SKM-1 treated with dmso at 0.1 percent for 144 hours (cell line): Measurements from ENCODE around the gene ERG28.
"Not testable (repeated sequence)": the region's sequence is repeated elsewhere in the genome, so short reads cannot be mapped to it uniquely, and the experiment has no call there.

ENCODE experiments used
- DNase-seq: peaks from one replicate; lab custom pipeline; 2025; ENCODE audit not compliant: unreplicated experiment; lab: John Stamatoyannopoulos, UW

Gene ERG28

GRCh38 chr14:75660630-75661498 lies at the start of gene ERG28, which contains the start of gene TTLL5:
TSS of gene ERG28 (minus strand) at chr14:75660876. CDS start at chr14:75657502, 3,374 bp downstream.
TSS of gene TTLL5 (plus strand) at chr14:75661246. CDS start at chr14:75663150, 1,904 bp downstream.
- peak; percentile 87 for DNase-seq

DNA sequence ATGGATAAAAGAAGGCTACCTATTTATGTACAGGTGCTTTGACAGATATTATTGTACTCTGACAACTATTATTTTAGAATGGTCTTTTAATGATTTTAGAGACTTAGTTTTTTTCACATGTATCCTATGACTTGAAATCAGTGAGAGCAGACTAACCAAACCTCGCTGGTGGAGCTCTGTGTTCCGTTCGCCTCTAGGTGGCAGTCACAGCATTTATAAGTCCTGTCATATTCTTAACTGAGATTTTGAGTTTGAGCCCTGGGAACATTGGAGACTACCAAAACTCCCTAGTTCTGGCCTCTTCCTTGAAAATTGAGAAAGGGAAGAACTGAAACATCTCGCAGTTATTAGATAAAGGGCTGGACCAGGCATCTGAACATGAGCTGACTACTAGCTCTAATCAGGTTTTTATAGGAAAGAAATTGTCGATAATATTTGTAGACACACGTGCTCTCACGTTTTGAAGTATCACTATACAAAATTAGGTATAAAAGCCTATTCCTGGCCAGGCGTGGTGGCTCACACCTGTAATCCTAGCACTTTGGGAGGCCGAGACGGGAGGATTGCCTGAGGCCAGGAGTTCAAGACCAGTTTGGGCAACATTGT lies 48.6 kb upstream of the ERG28 start:
- DNase-seq, result peak; percentile 35

DNA sequence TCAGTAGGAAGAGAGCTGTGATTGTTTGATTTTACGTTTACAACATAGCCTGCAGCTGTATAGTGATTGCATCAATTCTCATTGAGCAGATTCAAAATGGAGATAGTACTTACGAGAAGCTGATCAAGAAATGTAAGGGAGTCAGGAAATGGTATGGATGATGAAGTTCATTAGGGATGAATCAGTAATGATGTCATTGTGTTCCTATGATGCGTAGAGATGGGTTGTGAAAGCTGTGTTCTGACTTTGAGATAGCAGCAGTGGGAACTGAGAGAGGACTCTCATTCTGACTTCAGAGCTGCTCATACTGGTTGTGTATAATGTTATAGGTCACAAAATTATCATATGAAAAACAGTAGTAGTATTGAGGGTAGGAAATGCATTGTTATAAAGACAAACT lies 44.3 kb upstream of the ERG28 start:
- DNase-seq, result no peak

GRCh38 chr14:75703467-75703866 lies 42.8 kb upstream of the ERG28 start:
- no peak for DNase-seq

GRCh38 chr14:75702616-75703261 lies 42.1 kb upstream of the ERG28 start:
- no peak for DNase-seq

DNA sequence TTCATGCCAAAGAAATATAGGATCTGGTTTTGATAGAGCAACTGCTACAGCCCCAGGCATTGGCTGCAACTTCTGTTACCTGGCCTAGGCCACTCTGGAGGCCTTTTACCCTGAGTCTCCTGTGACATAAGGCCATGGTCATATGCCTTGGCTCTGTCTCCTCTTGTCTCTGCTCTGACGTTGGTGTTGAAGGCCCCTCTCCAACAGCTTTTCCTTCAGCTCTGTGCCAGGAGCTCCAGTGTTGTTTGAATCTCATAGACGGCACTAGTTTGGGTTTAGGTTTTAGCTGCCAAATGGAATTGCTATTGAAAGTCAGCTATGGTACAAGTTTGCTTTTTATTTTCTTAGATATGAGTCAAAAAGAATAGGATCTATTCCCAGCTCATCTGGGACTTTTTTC lies 41.4 kb upstream of the ERG28 start:
- no peak for DNase-seq

GRCh38 chr14:75700295-75700694 lies 39.6 kb upstream of the ERG28 start:
- DNase-seq, result no peak

DNA sequence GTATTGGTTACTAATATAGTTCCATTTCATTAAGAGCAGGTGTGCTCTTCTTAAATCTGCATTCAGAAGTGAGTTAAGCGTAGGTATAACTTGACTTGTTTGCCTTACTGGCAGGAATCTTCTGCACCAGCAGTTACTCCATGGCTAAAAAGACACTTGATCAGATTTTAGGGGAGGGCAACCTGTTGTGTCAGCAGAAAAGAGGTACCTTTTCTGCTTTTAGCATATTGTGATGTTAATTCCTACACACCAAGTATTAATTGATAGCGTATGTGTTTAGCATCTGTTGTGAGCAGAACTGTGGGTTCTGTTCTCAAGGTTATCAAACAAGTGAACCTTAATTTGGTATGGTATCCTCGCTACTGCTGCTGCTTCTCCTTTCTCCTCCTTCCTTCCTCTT lies 38.7 kb upstream of the ERG28 start:
- no peak for DNase-seq

DNA sequence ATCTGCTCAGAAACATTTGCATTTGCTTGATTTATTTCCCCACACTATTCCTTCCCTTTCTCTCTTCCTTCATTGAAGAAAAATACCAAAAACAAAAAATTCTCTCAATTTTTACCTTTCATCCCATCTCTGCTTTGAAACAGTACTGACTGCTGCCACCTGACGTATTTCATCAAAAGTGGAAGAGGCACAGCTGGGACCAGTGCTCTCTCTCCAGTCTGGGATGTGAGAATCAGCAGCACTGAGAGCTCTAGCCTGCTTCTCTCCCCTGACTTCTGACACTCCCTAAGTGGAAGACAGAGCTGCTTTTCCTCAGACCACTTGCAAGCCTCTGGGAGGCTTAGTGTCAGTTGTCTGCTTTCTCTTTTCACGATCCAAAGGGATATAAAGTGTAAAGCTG lies 37.2 kb upstream of the ERG28 start:
- DNase-seq, result no peak

DNA sequence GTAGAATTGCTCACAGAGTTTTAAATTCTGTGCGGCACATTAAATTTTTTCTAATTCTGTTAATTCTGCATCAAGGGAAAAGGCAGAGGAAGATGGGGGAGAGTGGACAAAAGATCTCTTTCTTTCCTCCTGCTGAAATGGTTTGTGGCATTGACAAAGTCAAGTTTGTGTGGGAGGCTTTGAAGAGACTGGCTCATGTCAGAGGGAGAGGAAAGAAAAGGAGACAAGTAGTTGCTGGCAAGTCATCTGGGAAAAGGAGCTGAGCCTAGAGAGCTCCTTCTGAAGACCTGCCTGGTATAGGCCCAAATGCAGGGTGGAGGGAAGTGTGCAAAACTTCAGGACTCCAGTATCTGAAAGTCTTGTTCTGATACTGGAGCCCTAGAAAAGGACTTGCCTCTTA lies 36.7 kb upstream of the ERG28 start:
- no peak for DNase-seq

DNA sequence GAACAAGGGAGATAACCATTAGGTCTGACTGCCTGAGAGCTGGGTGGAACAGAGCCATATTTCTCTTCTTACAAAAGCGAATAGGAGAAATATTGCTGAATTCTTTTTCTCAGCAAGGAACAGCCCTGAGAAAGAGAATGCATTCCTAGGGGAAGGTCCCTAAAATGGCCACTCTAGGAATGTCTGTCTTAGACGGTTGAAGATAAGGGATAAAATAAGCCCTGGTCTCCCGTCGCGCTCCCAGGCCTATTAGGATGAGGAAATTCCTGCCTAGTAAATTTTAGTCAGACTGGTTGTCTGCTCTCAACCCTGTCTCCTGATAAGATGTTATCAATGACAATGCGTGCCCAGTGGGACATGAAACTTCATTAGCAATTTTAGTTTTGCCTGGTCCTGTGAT lies 34.3 kb upstream of the ERG28 start:
- DNase-seq, result not testable (repeated sequence)

- DNase-seq, result no peak
These were observed 29.3 kb upstream of the ERG28 start for GRCh38 chr14:75690010-75690409.

DNA sequence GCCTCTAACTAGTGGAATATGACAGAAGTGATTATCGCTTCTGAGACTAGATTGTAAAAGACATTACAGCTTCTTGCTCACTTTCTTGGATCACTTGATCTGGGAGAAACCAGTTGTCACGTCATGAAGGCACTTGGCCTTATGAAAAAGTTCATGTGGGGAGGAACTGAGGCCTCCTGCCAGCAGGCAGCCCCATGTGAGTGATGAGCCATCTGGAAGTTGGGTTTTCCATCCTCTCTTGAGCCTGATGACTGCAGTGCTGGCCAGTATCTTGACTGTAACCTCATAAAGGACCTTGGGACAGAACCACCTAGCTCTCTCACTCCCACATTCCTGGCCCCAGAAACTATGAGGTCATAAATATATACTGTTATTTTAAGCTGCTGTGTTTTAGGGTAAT lies 28.3 kb upstream of the ERG28 start:
- no peak for DNase-seq

- DNase-seq, result no peak
These were observed 25.2 kb upstream of the ERG28 start for GRCh38 chr14:75685910-75686309.

DNA sequence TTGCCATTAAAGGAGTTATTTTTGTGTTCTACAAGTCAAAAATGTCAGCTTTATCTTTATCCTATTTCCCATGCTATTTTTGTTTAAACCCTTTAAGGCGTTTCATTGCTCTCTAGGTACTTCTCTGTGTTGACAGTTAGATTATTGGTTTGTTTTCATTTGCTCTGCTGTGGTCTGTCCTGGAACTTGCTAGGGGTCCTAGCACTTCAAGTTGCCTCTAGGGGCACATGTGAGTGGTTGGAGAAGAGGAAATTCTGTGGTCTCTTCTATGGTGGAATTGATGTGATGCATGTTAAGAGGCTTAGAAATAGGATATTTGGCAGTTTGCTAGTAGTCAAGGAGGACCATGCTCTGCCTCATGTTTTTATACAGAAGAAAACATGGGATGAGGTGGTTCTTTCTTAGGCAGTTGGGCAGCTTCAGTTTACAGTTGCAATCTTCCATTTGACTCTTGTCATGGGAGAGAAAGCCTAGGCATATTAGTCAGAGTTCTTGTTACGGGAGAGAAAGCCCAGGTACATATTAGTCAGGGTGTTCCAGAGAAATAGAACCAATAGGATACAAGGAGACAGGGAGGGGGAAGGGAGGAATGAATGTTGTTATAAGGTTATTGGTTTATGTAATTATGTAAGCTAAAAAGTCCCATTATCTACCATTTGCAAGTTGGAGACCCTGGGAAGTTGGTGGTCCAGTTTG lies 14.7 kb upstream of the ERG28 start:
- DNase-seq, result no peak

DNA sequence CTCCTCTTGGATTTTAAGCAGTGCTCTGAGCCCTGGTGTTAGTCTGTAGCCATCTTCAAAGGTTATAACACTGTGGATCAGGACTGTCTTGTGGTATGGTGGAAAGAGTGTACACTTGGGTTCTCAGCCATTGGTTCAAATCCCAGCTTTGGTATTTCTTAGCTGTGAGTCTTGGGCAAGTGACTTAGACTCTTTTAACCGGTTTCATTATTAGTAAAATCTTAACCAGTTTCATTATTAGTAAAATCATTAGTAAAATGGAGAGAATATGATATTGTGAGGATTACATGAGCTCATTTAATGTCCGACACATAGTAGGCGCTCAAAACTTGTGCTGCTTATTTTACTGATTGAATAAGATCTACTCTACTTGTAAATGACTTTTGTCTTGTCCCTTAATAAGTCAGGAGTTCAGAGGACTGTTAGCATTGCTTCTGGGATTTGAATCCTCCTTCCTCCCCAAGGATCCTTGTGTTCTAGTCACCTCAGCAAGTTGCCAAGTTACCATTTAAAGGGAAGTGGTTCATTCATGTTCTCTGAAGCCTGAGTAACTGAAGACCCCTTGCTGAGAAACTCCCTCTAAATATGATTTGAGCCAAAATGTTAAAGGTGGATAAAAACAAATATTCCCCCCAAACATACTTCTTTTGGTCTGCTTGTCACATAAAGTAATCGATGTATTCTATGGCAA lies 12.8 kb upstream of the ERG28 start:
- DNase-seq, result no peak

DNA sequence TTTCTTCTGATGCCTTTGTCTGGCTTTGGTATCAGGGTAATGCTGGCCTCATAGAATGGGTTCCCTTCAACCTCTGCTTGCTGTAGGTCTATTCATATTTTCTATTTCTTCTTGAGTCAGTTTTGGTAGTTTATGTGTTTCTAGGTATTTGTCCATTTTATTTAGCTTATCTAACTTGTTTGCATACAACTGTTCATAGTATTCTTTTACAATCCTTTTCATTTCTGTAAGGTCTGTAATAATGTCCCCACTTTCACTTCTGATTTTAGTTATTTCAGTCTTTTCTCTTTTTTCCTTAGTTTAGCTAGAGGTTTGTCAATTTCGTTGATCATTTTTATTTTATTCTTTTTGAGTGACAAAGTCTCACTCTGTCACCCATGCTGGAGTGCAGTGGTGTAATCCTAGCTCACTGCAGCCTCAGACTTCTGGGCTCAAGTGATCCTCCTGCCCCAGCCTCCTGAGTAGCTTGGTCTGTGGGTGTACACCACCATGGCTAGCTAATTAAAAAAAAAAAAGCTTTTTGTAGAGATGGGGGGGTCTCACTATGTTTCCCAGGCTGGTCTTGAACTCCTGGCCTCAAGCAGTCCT lies 12.0 kb upstream of the ERG28 start:
- DNase-seq, result no peak

DNA sequence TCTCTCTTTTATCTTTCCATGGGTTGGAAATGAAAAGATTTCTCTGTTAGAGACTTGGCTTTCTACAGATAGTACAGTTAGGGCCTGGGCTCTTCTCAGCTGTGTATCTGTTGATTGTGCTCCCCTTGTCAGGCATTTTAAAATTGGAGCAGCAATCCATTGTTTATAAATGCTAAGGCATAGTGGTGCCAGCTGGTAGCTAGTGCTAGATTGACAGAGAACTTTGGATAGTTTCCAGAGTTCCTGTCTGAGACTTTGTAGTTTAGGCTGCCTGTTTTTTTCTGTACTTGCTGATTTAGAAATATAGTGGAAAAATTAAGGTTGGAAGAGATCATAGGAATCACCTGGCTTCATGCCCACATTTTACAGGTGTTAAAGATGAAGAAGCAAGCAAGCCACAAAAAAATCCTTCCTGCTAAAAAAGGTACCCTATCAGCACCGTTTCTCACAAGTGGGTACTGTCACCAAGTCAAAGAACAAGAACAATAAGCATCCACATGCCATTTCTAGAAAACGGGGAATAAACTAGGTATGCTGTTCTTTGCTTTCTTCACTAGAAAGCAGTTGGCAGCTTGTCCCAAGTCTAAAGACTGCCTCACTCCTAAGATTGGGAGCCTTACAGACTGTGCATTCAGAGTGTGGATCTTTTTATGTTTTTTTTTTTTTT lies 6.6 kb upstream of the ERG28 start:
- no peak for DNase-seq

GRCh38 chr14:75662966-75663365 lies 2.3 kb upstream of the ERG28 start:
- DNase-seq, result no peak

- DNase-seq, result no peak
These were observed 781 bp upstream of the ERG28 start for GRCh38 chr14:75661499-75661814.
